HepG2 (cell line): Measurements from ENCODE around the gene TAS1R1. TPM values are rescaled to one million over a fixed set of nuclear protein-coding genes. Genes with fewer than 3 reads are reported as not detected.
A peak's percentile ranks its signal among the peaks of the same experiment; 100 is the strongest.

Source experiments
- AGO1 ChIP-seq: fragments of 200-400 bp; formaldehyde crosslinking; IDR thresholded peaks from 2 replicates; pipeline ENCODE4 v1.6.1; 2017; ENCODE audit warnings: mild to moderate bottlenecking, low read depth, low read length, moderate library complexity; ENCODE audit not compliant: poor library complexity, severe bottlenecking
- CEBPG ChIP-seq: IDR thresholded peaks from 2 replicates; pipeline ENCODE4 v1.6.1; 2016
- KDM5B ChIP-seq: sonication (generic); formaldehyde crosslinking; IDR thresholded peaks from 2 replicates; pipeline ENCODE4 v1.4.0; 2020; ENCODE audit warnings: missing genetic modification reagents, mild to moderate bottlenecking, borderline replicate concordance
- MED13 ChIP-seq: sonication (generic); formaldehyde crosslinking; IDR thresholded peaks from 2 replicates; pipeline ENCODE4 v1.5.0; 2020; ENCODE audit warnings: missing genetic modification reagents
- YY1 ChIP-seq: IDR thresholded peaks from 2 replicates; pipeline ENCODE4 v1.6.1; 2011; ENCODE audit warnings: low read length, low read depth, moderate library complexity, mild to moderate bottlenecking; ENCODE audit not compliant: insufficient read depth, insufficient replicate concordance
- ZNF558 ChIP-seq: sonication (generic); formaldehyde crosslinking; IDR thresholded peaks from 2 replicates; pipeline ENCODE4 v1.9.0; 2022; ENCODE audit warnings: mild to moderate bottlenecking, missing genetic modification reagents, borderline replicate concordance
- polyA plus RNA-seq, 8 experiments: library from polyadenylated mRNA; depleted of rRNA in 3 of 8; stranded (reverse) in 7 of 8; unstranded in 1 of 8; fragments of >200 nt; fragmentation: Illumina TruSeq in 4 of 8; extraction: Trizol in 4 of 8; gene quantifications; 2 replicates each; pipeline versions ENCODE4 v1.2.1 to v1.2.3, GENCODE V29; 2011 to 2016; ENCODE audit warnings: low read depth in 4 of 8, missing spikeins in 1 of 8, mixed read lengths in 1 of 8; ENCODE audit not compliant: insufficient read depth in 1 of 8
- total RNA-seq, 5 experiments: library from RNA; depleted of rRNA; stranded (reverse); fragments of >200 nt; fragmentation: Illumina TruSeq; extraction: Trizol; gene quantifications; 2 replicates each; pipeline ENCODE4 v1.2.3, GENCODE V29; 2016; ENCODE audit warnings: low read depth in 1 of 5
- TF ChIP-seq, protein P1 (sequence below): sonication (generic); formaldehyde crosslinking; IDR thresholded peaks from 2 replicates; pipeline ENCODE4 v1.5.1; 2020; ENCODE audit warnings: mild to moderate bottlenecking, missing genetic modification reagents, moderate library complexity
- TF ChIP-seq, protein P2 (sequence below): IDR thresholded peaks from 2 replicates; pipeline ENCODE4 v1.6.1; 2016; ENCODE audit warnings: missing compliant biosample characterization, missing genetic modification reagents, borderline replicate concordance

TAS1R1 gene
- total and polyA plus RNA-seq, 2 of the 13 experiments (the other 11 are each of a cell fraction or from before 2014, with no cell fraction given) = 1.4 to 1.6 TPM

DNA sequence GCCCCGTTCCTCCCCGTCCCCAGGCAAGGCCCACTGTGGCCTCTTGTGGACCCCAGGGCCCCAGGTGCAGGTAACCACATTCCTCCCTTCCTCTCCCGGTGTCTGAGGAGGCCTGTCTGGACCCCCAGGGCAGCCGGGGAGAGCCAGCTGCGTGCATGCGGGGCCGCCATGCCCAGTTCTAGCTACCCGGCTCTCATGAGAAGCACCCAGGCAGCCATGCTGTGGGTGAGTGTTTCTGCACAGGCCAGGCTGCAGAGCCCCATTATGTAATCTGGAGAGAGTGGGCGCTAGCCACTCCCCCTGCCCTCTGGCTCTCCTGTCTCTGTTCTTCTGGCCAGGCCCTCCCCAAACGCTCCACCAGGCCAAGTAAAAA is 45.2 kb upstream of the TAS1R1 start (continued):
- TF ChIP-seq, protein P1, sequence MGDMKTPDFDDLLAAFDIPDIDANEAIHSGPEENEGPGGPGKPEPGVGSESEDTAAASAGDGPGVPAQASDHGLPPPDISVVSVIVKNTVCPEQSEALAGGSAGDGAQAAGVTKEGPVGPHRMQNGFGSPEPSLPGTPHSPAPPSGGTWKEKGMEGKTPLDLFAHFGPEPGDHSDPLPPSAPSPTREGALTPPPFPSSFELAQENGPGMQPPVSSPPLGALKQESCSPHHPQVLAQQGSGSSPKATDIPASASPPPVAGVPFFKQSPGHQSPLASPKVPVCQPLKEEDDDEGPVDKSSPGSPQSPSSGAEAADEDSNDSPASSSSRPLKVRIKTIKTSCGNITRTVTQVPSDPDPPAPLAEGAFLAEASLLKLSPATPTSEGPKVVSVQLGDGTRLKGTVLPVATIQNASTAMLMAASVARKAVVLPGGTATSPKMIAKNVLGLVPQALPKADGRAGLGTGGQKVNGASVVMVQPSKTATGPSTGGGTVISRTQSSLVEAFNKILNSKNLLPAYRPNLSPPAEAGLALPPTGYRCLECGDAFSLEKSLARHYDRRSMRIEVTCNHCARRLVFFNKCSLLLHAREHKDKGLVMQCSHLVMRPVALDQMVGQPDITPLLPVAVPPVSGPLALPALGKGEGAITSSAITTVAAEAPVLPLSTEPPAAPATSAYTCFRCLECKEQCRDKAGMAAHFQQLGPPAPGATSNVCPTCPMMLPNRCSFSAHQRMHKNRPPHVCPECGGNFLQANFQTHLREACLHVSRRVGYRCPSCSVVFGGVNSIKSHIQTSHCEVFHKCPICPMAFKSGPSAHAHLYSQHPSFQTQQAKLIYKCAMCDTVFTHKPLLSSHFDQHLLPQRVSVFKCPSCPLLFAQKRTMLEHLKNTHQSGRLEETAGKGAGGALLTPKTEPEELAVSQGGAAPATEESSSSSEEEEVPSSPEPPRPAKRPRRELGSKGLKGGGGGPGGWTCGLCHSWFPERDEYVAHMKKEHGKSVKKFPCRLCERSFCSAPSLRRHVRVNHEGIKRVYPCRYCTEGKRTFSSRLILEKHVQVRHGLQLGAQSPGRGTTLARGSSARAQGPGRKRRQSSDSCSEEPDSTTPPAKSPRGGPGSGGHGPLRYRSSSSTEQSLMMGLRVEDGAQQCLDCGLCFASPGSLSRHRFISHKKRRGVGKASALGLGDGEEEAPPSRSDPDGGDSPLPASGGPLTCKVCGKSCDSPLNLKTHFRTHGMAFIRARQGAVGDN (CRISPR knock-in tag) = no peak
- TF ChIP-seq YY1 (peak; percentile 22), CEBPG (CRISPR knock-in tag) (peak; percentile 10; the same call in 1 of the 2 replicates), AGO1 (no peak), ZNF558 (CRISPR knock-in tag) (no peak), MED13 (CRISPR knock-in tag) (no peak), KDM5B (CRISPR knock-in tag) (0 out of 2 replicates have a peak, but pooled peaks have one; percentile 51)
- TF ChIP-seq, protein P2, sequence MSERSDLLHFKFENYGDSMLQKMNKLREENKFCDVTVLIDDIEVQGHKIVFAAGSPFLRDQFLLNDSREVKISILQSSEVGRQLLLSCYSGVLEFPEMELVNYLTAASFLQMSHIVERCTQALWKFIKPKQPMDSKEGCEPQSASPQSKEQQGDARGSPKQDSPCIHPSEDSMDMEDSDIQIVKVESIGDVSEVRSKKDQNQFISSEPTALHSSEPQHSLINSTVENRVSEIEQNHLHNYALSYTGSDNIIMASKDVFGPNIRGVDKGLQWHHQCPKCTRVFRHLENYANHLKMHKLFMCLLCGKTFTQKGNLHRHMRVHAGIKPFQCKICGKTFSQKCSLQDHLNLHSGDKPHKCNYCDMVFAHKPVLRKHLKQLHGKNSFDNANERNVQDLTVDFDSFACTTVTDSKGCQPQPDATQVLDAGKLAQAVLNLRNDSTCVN (CRISPR knock-in tag) = 0 out of 2 replicates have a peak, but pooled peaks have one; percentile 32
- TF ChIP-seq, all 625 proteins: peak for 7
